ENCODE data around the gene ZNF385C. TPM values are rescaled to one million over a fixed set of nuclear protein-coding genes. Genes with fewer than 3 reads are reported as not detected.

Gene ZNF385C
- total RNA-seq, 1 experiment from 2014 or later, result 2.8 TPM

GRCh38 chr17:42111265-42111636, 13.0 kb upstream of the ZNF385C start:
- H2BK12ac ChIP-seq (ENCODE audit: insufficient read length, low read depth, low read length), result no peak overlapping the region
- H3K9me3 ChIP-seq (ENCODE audit: control insufficient read depth, low read depth, low read length), result no peaks in the 10 kb centered on the region
- no peak overlapping the region for H2AFZ ChIP-seq (ENCODE audit: low read length)
- H2BK5ac ChIP-seq (ENCODE audit: insufficient read length, low read length), result no peak overlapping the region
- no peaks in the 10 kb centered on the region for H4K20me1 ChIP-seq (ENCODE audit: control insufficient read depth, insufficient read depth, insufficient read length)
- DNase-seq, result no peak
- no peak overlapping the region for H3K56ac ChIP-seq (ENCODE audit: insufficient read length, low read depth, low read length)
- TF ChIP-seq, protein P1, sequence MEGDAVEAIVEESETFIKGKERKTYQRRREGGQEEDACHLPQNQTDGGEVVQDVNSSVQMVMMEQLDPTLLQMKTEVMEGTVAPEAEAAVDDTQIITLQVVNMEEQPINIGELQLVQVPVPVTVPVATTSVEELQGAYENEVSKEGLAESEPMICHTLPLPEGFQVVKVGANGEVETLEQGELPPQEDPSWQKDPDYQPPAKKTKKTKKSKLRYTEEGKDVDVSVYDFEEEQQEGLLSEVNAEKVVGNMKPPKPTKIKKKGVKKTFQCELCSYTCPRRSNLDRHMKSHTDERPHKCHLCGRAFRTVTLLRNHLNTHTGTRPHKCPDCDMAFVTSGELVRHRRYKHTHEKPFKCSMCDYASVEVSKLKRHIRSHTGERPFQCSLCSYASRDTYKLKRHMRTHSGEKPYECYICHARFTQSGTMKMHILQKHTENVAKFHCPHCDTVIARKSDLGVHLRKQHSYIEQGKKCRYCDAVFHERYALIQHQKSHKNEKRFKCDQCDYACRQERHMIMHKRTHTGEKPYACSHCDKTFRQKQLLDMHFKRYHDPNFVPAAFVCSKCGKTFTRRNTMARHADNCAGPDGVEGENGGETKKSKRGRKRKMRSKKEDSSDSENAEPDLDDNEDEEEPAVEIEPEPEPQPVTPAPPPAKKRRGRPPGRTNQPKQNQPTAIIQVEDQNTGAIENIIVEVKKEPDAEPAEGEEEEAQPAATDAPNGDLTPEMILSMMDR (conservative IDR thresholded peaks at IDR 0.05), result no peak
- WGBS (ENCODE audit: extremely low coverage, insufficient read length, low lambda C conversion rate), result no CpG with 5 or more reads among the region's 11 CpGs
- H3K4me1 ChIP-seq (ENCODE audit: insufficient read depth, low read length), result peaks cover 4% of the 10 kb centered on the region; the same call in 1 of the 2 replicates
- no peaks in the 10 kb centered on the region for H3K79me2 ChIP-seq (ENCODE audit: insufficient read depth, low read length)
- no peak overlapping the region for H4K5ac ChIP-seq (ENCODE audit: insufficient read length, low read depth, low read length)
- no peak overlapping the region for H3K4ac ChIP-seq (ENCODE audit: low read depth, low read length)
- H3K4me2 ChIP-seq (ENCODE audit: insufficient read depth, insufficient read length, low read length), result no peak overlapping the region
- no peak overlapping the region for H4K8ac ChIP-seq (replicated peaks; ENCODE audit: insufficient read length, low read depth, low read length)
- H3K27ac ChIP-seq (ENCODE audit: insufficient read length, low read depth, low read length), result no peak overlapping the region
- no peaks in the 10 kb centered on the region for H3K27me3 ChIP-seq (ENCODE audit: insufficient read depth, low read length)
- H3K27me3 Mint-ChIP-seq (ENCODE audit: low read depth), result peaks cover 7% of the 10 kb centered on the region
- no peaks in the 10 kb centered on the region for H3K23me2 ChIP-seq (ENCODE audit: insufficient read length, low read depth, low read length, poor library complexity, severe bottlenecking)
- no peak overlapping the region for H3K27ac Mint-ChIP-seq
- H3K79me1 ChIP-seq (ENCODE audit: insufficient read depth, low read depth, low read length, poor library complexity, severe bottlenecking), result no peaks in the 10 kb centered on the region
- no peak overlapping the region for H3K14ac ChIP-seq (ENCODE audit: insufficient read depth, low read length)
- no peak overlapping the region for H2BK20ac ChIP-seq (ENCODE audit: low read depth, low read length, poor library complexity, severe bottlenecking)
- H2AK5ac ChIP-seq (ENCODE audit: insufficient read length, low read length), result no peak overlapping the region
- no peak overlapping the region; a peak in 1 of 5 replicates for H3K4me3 Mint-ChIP-seq
- H3K9ac ChIP-seq (ENCODE audit: extremely low read depth, insufficient read length, low read length), result no peak overlapping the region
- H3T11ph ChIP-seq (ENCODE audit: low read length), result no peak overlapping the region
- H2BK15ac ChIP-seq (ENCODE audit: low read depth, low read length), result no peak overlapping the region
- H4K91ac ChIP-seq (ENCODE audit: insufficient read length, low read depth, low read length), result no peak overlapping the region
- no peak overlapping the region for H2BK120ac ChIP-seq (ENCODE audit: low read depth, low read length, poor library complexity, severe bottlenecking)
- no peak overlapping the region for H3K23ac ChIP-seq (ENCODE audit: insufficient read length, low read depth, low read length)
- no peak overlapping the region for H3K18ac ChIP-seq (ENCODE audit: insufficient read length, low read depth, low read length)
- H3K36me3 Mint-ChIP-seq (ENCODE audit: insufficient read depth in 1 of 3, low read depth in 3 of 3), result peaks cover 7 to 23% (median 22%) of the 10 kb centered on the region in 3 experiments; a peak in 6 of 7 replicates
- H3K9me3 Mint-ChIP-seq, result no peaks in the 10 kb centered on the region
- H3K4me1 Mint-ChIP-seq, result peaks cover 21 to 26% of the 10 kb centered on the region in 2 experiments

Data from H9 (cell line).